GM10266 (cell line): ENCODE data around the gene DGCR2.

Source experiments
- DNase-seq: peaks from one replicate; pipeline ENCODE4 v3.0.0; 2012; ENCODE audit errors: extremely low spot score
- TF ChIP-seq, protein P1 (sequence below): IDR thresholded peaks from 2 replicates; pipeline ENCODE4 v1.5.1; 2012; ENCODE audit warnings: mild to moderate bottlenecking, low read depth; ENCODE audit not compliant: control insufficient read depth, insufficient read depth; ENCODE audit errors: missing control alignments

The DGCR2 gene

DNA sequence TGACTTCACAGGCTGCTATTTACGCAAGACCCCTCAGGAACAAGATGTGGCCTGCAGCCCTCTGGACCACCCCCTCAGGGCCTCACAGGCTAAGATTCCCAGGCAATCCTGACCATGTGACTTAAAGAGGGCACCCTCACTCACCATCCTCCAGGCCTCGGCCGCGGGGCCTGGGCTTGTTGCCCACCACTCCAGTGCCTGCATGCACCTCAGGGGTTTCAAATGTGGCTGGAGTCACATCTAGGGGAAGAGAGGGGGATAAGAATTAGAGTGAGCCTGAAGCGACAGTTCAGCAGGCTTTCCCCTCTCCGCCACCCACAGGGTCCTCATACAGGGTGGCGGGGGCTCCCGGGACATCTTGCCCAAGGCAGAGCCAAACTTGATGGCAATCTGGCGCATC lies 20.2 kb upstream of the DGCR2 start:
- TF ChIP-seq, protein P1, sequence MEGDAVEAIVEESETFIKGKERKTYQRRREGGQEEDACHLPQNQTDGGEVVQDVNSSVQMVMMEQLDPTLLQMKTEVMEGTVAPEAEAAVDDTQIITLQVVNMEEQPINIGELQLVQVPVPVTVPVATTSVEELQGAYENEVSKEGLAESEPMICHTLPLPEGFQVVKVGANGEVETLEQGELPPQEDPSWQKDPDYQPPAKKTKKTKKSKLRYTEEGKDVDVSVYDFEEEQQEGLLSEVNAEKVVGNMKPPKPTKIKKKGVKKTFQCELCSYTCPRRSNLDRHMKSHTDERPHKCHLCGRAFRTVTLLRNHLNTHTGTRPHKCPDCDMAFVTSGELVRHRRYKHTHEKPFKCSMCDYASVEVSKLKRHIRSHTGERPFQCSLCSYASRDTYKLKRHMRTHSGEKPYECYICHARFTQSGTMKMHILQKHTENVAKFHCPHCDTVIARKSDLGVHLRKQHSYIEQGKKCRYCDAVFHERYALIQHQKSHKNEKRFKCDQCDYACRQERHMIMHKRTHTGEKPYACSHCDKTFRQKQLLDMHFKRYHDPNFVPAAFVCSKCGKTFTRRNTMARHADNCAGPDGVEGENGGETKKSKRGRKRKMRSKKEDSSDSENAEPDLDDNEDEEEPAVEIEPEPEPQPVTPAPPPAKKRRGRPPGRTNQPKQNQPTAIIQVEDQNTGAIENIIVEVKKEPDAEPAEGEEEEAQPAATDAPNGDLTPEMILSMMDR: no peak
- no peak for DNase-seq

DNA sequence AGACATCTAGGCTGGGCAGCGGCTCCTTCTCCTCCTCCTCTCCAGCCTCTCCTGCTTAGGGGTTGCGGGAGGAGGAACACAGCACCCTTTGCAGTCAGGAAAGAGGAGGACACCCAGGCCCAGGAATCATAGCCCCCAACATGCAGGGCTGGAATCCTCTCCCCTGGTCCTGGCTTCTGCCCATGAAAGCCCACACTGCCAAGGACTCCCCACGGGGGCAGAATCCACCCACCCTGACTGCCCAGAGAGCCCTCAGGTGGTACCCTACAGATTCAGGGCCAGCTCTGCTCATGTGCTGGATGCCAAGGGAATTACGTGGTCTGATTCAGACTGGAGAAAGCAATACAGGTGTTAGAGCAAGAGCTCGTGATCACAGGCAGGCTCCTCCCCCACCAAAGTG lies 17.8 kb upstream of the DGCR2 start:
- DNase-seq: no peak
- TF ChIP-seq, protein P1: no peak

DNA sequence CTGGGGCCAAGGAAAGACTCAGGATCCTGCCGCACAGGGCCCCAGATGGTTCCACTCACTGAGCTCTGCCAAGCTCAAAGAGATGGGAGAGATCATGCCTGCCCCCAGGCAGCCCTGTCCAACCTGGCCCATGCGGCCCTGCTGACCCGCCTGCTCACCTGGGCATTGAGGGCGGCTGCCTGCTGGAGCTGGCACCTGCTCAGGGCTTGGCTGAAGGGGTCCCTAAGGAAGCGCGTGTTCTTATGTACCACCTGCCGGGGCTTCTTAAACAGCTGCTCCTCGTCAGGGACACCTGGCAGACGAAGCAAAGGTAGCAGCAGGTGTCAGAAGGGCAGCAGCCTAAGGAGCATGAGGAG lies 16.8 kb upstream of the DGCR2 start:
- TF ChIP-seq, protein P1: no peak
- DNase-seq: no peak

GRCh38 chr22:19138217-19139000 lies 16.2 kb upstream of the DGCR2 start:
- TF ChIP-seq, protein P1: no peak
- no peak for DNase-seq

- TF ChIP-seq, protein P1: no peak
- no peak for DNase-seq
Measured at GRCh38 chr22:19137384-19138216, 15.4 kb upstream of the DGCR2 start.

DNA sequence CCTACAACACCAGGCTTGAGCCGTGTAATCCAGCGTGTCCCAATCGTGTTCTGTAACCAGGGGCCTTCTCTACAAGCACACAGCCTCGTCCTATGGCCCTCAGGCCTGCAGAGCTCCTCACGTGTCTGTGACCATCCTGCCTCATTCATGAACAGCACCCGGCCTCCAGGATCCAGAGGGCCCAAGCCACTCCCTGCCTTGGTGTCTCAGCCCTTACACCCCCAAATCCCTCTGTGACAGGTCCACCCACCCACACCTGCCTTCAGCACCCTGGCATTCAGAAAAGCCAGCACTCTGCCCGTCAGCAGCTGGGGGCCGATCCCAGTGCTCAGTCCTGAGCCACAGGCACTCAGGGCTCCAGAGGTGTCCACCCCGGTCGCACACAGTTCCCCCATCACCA lies 14.7 kb upstream of the DGCR2 start:
- TF ChIP-seq, protein P1: no peak
- no peak for DNase-seq

GRCh38 chr22:19134874-19135273 lies 12.7 kb upstream of the DGCR2 start:
- no peak for DNase-seq
- TF ChIP-seq, protein P1: no peak
